Parathyroid adenoma (tissue), 2 donors: ENCODE results near the gene SLC9B2.

Source experiments
- H2AFZ ChIP-seq: fragments of 300-600 bp; sonication (generic); one replicate; pipeline ENCODE4 v1.7.0; 2017; ENCODE audit warnings: antibody characterized with exemption, mild to moderate bottlenecking
- H3K27ac ChIP-seq: fragments of 300-600 bp; sonication (generic); one replicate; pipeline ENCODE4 v1.7.0; 2017
- H3K27me3 ChIP-seq: fragments of 300-600 bp; sonication (generic); one replicate; pipeline ENCODE4 v1.7.0; 2017; ENCODE audit warnings: low read length; ENCODE audit not compliant: control insufficient read depth, insufficient read depth
- H3K36me3 ChIP-seq: fragments of 300-600 bp; sonication (generic); one replicate; pipeline ENCODE4 v1.7.0; 2017; ENCODE audit warnings: low read length; ENCODE audit not compliant: control insufficient read depth, insufficient read depth
- H3K4me1 ChIP-seq: fragments of 300-600 bp; sonication (generic); one replicate; pipeline ENCODE4 v1.7.0; 2017; ENCODE audit warnings: control low read depth
- H3K4me2 ChIP-seq: fragments of 300-600 bp; sonication (generic); one replicate; pipeline ENCODE4 v1.7.0; 2017; ENCODE audit warnings: low read length
- H3K4me3 ChIP-seq: fragments of 300-600 bp; sonication (generic); one replicate; pipeline ENCODE4 v1.7.0; 2017; ENCODE audit warnings: low read depth, low read length
- H3K79me2 ChIP-seq: fragments of 300-600 bp; sonication (generic); one replicate; pipeline ENCODE4 v1.7.0; 2017; ENCODE audit warnings: control low read depth
- H3K9ac ChIP-seq: fragments of 300-600 bp; sonication (generic); one replicate; pipeline ENCODE4 v1.7.0; 2017; ENCODE audit warnings: mild to moderate bottlenecking
- H3K9me3 ChIP-seq: fragments of 300-600 bp; sonication (generic); one replicate; pipeline ENCODE4 v1.7.0; 2017; ENCODE audit warnings: low read length; ENCODE audit not compliant: control insufficient read depth
- TF ChIP-seq, protein P1 (sequence below): fragments of 300-600 bp; sonication (generic); IDR thresholded peaks from one replicate; pipeline ENCODE4 v1.7.0; 2017; ENCODE audit warnings: antibody characterized with exemption, mild to moderate bottlenecking
- donor health status: primary hyperparathyroidism.

SLC9B2 gene

DNA sequence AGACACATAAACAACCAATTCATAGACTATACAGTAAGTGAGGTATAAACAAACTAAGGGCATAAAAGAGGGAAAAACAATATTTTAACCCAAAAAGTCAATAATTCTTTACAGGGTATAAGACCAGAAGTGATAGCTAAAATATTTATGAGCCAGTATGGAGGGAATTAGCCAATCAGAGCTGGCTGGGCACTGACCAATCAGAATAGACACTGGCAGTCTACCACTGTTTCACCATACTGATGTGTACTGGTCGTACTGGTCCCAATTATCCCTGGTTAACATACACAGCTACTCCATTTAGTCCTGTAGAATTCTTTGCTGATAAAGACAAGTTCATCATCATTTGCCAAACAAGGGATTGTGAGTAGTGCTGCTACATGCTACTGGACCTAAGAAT, 47.3 kb downstream of the SLC9B2 start:
- Histone ChIP-seq H3K4me2 (no peak overlapping the region), H3K4me3 (no peak overlapping the region), H3K79me2 (no peaks in the 10 kb centered on the region), H3K9me3 (no peaks in the 10 kb centered on the region), H3K4me1 (no peaks in the 10 kb centered on the region), H3K36me3 (no peaks in the 10 kb centered on the region), H3K9ac (no peak overlapping the region), H3K27me3 (no peaks in the 10 kb centered on the region), H3K27ac (no peak overlapping the region), H2AFZ (no peak overlapping the region)
- TF ChIP-seq, protein P1, sequence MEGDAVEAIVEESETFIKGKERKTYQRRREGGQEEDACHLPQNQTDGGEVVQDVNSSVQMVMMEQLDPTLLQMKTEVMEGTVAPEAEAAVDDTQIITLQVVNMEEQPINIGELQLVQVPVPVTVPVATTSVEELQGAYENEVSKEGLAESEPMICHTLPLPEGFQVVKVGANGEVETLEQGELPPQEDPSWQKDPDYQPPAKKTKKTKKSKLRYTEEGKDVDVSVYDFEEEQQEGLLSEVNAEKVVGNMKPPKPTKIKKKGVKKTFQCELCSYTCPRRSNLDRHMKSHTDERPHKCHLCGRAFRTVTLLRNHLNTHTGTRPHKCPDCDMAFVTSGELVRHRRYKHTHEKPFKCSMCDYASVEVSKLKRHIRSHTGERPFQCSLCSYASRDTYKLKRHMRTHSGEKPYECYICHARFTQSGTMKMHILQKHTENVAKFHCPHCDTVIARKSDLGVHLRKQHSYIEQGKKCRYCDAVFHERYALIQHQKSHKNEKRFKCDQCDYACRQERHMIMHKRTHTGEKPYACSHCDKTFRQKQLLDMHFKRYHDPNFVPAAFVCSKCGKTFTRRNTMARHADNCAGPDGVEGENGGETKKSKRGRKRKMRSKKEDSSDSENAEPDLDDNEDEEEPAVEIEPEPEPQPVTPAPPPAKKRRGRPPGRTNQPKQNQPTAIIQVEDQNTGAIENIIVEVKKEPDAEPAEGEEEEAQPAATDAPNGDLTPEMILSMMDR: no peak

DNA sequence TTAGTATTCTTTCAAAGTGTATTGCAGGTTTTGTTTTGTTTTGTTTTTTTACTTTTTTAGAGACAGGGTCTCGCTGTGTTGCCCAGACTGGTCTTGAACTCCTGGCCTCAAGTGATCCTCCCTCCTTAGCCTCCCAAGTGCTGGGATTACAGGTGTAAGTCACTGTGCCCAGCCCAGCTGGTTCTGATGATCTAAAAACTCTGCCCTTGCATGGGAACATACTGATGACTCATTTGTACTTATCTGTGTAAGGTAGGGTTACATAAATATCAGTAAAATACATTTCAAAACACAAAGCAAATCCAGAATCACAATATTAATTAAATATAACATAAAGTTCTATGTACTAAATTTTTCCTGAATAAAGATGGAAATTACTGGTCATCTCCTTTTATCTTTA, 49.7 kb downstream of the SLC9B2 start:
- H3K27me3 ChIP-seq: no peaks in the 10 kb centered on the region
- no peak overlapping the region for H2AFZ ChIP-seq
- H3K9me3 ChIP-seq: no peaks in the 10 kb centered on the region
- no peak overlapping the region for H3K4me3 ChIP-seq
- H3K36me3 ChIP-seq: no peaks in the 10 kb centered on the region
- H3K79me2 ChIP-seq: no peaks in the 10 kb centered on the region
- H3K27ac ChIP-seq: no peak overlapping the region
- TF ChIP-seq, protein P1: no peak
- H3K4me2 ChIP-seq: no peak overlapping the region
- no peak overlapping the region for H3K9ac ChIP-seq
- no peaks in the 10 kb centered on the region for H3K4me1 ChIP-seq

DNA sequence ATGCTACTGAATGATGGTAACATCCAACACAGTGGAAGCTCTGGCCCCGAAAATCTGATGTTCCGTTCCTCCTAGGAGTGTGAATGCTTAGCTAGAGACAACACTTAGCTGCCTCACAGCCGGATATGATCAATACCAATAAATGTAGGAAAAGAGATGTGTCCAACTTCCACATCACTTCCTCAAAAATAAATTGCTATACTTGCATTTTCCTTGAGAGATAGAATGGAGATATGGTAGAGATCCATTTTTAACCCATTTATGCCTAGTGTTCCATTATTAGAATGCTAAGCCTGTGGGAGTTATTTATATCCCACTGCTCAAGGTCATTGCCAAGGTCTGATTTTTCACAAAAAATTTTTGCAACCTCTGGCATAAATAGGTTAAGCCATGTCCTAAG, 51.6 kb downstream of the SLC9B2 start:
- Histone ChIP-seq H3K4me3 (no peak overlapping the region), H2AFZ (no peak overlapping the region), H3K9me3 (no peaks in the 10 kb centered on the region), H3K79me2 (no peaks in the 10 kb centered on the region), H3K9ac (no peak overlapping the region), H3K27me3 (no peaks in the 10 kb centered on the region), H3K36me3 (no peaks in the 10 kb centered on the region), H3K4me1 (no peaks in the 10 kb centered on the region), H3K27ac (no peak overlapping the region), H3K4me2 (no peak overlapping the region)
- TF ChIP-seq, protein P1: no peak

DNA sequence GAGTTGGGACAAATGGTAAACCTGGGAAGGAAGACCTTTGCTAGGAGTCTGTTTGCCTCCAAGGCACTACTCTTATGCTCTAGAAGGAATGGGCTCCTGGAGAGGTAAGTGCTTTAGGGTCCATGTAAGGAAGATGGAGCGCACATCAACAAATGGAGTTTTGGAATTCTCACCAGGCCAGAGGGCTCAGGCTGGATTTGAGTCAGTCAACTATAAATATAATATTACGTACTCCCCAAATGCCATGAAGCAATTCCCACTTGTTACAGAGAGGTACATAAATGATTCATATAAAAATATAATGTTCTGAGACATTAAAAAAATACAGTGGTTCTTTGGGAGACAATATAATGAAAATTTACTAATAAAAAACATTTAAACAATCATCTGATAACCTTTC, 55.4 kb downstream of the SLC9B2 start:
- no peaks in the 10 kb centered on the region for H3K79me2 ChIP-seq
- H3K36me3 ChIP-seq: no peaks in the 10 kb centered on the region
- peak overlapping the region; percentile 29 for H2AFZ ChIP-seq
- H3K27me3 ChIP-seq: no peaks in the 10 kb centered on the region
- H3K27ac ChIP-seq: no peak overlapping the region
- H3K4me3 ChIP-seq: no peak overlapping the region
- H3K9ac ChIP-seq: no peak overlapping the region
- no peaks in the 10 kb centered on the region for H3K9me3 ChIP-seq
- TF ChIP-seq, protein P1: no peak
- peaks cover 5% of the 10 kb centered on the region for H3K4me1 ChIP-seq
- H3K4me2 ChIP-seq: no peak overlapping the region

DNA sequence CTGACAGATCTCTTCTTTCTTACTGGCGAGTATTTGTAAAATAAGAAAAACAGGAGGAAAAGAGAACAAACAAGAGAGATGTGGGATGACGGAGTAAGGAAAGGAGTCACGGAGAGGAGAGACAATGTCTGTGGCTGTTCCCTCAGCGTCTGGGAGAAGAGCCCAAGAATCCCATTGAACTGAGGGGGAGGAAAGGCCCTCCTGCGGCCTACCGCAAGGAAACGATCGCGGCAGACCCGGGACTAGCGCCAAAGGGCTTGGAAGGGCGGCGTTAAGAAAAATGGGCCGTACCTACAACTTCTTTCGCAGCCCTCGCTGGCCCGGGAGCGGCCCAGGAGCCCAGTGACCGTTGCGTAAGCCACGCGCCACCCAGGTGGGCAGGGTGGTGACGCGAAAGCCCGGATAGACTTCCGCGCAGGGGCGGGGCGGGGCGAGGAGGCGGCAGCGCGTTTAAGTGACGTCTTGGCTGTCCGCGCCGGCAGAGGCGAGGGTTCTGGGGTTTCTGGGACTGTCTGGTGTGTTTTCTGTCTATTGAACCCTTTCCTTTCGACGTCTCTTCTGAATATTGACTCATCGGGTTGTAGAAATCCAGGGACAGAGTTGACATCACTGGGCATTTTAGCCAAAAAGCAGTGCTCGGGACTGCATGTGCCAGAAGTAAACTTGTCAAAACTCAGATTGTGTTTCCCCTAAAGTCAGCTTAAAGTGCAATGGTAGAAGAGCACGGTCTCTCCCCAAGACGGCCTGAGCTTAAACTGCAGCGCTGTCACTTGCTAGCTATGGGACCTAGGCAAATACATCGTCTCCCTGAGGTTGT, 57.0 kb downstream of the SLC9B2 start, which contains the start of gene SLC9B1:
TSS of gene SLC9B1 (minus strand) at position 398 of the 817 bp plus-strand sequence. CDS start 27,994 bp downstream, outside the sequence.
- H3K79me2 ChIP-seq: no peaks in the 10 kb centered on the region
- H3K4me2 ChIP-seq: peak within 1 kb of the TSS; percentile 97
- peak within 1 kb of the TSS; percentile 97 for H2AFZ ChIP-seq
- no peaks in the 10 kb centered on the region for H3K27me3 ChIP-seq
- H3K9me3 ChIP-seq: no peaks in the 10 kb centered on the region
- H3K36me3 ChIP-seq: no peaks in the 10 kb centered on the region
- peaks cover 5% of the 10 kb centered on the region for H3K4me1 ChIP-seq
- TF ChIP-seq, protein P1: no peak
- H3K9ac ChIP-seq: peak within 1 kb of the TSS; percentile 37
- H3K27ac ChIP-seq: peak within 1 kb of the TSS; percentile 98
- H3K4me3 ChIP-seq: peak within 1 kb of the TSS; percentile 74
